AG10803 (cell line): ENCODE measurements around the gene RAD51AP2.

Experiments
- DNase-seq: peaks from one replicate; pipeline ENCODE4 v3.0.0; 2010; ENCODE audit warnings: low read depth
- H3K4me3 ChIP-seq: 2 replicates; pipeline ENCODE4 v1.5.1; 2011; ENCODE audit warnings: mild to moderate bottlenecking, low read length, control low read depth
- CTCF ChIP-seq: conservative IDR thresholded peaks from 2 replicates; pipeline ENCODE4 v1.5.1; 2011; ENCODE audit warnings: mild to moderate bottlenecking, low read length, control low read depth, inconsistent platforms

Gene RAD51AP2

GRCh38 chr2:17547737-17548136 lies 29.5 kb upstream of the RAD51AP2 start:
- H3K4me3 ChIP-seq: no peak overlapping the region
- TF ChIP-seq CTCF: no peak
- DNase-seq: no peak

- no peak for TF ChIP-seq CTCF
- no peak for DNase-seq
- no peak overlapping the region for H3K4me3 ChIP-seq
Measured at GRCh38 chr2:17547237-17547636, 29.0 kb upstream of the RAD51AP2 start.

- DNase-seq: no peak
- no peak for TF ChIP-seq CTCF
Measured at GRCh38 chr2:17545680-17546613, 27.7 kb upstream of the RAD51AP2 start.

GRCh38 chr2:17544256-17544655 lies 26.0 kb upstream of the RAD51AP2 start:
- no peak for TF ChIP-seq CTCF
- peak; percentile 37 for DNase-seq
- H3K4me3 ChIP-seq: no peak overlapping the region

More at GRCh38 chr2:17545680-17546613, 27.7 kb upstream of the RAD51AP2 start:
- H3K4me3 ChIP-seq: no peak overlapping the region

GRCh38 chr2:17543848-17544247 lies 25.6 kb upstream of the RAD51AP2 start:
- peak; percentile 13 for DNase-seq
- no peak for TF ChIP-seq CTCF
- no peak overlapping the region for H3K4me3 ChIP-seq

- no peak for DNase-seq
- TF ChIP-seq CTCF: no peak
- no peak overlapping the region for H3K4me3 ChIP-seq
Measured at GRCh38 chr2:17543131-17543660, 25.0 kb upstream of the RAD51AP2 start.

GRCh38 chr2:17542471-17542870 lies 24.2 kb upstream of the RAD51AP2 start:
- no peak overlapping the region for H3K4me3 ChIP-seq
- no peak for DNase-seq
- TF ChIP-seq CTCF: no peak
